Measurements from ENCODE around the gene RIPK4. TPM values are rescaled to one million over a fixed set of nuclear protein-coding genes. Genes with fewer than 3 reads are reported as not detected.

RIPK4 gene
- total RNA-seq, 1 experiment from 2014 or later: 252 TPM

- POLR2A ChIA-PET (ENCODE audit: unreplicated experiment): interaction anchor here (0.5 to 1.4 kb wide), 5 partner anchors 10 to 73 kb away, joined by 3 to 6 read pairs (median 3); no protein-coding TSS in a partner anchor
- peaks cover 97% of the 10 kb centered on the region for H3K36me3 ChIP-seq (ENCODE audit: low read depth, low read length)
- peaks cover 100% of the 10 kb centered on the region for H4K20me1 ChIP-seq (ENCODE audit: low read length)
- H3K27me3 ChIP-seq (ENCODE audit: low read length): no peaks in the 10 kb centered on the region
- DNase-seq (peak; percentile 41), ATAC-seq (peak; percentile 16)
- no peaks in the 10 kb centered on the region for H3K9me3 ChIP-seq (ENCODE audit: low read length)
- peak overlapping the region; percentile 13 for H3K4me2 ChIP-seq (ENCODE audit: low read length)
- peaks cover 100% of the 10 kb centered on the region for H3K79me2 ChIP-seq (ENCODE audit: low read length)
- peak overlapping the region; percentile 53 for H3K27ac ChIP-seq (ENCODE audit: low read length)
- no peaks in the 10 kb centered on the region for H3K9me2 ChIP-seq (replicated peaks; ENCODE audit: low read length)
- CTCF ChIA-PET: interaction anchor here (0.9 to 1.1 kb wide), 3 partner anchors 17 to 139 kb away, joined by 3 to 4 read pairs (median 3); no protein-coding TSS in a partner anchor
- intact Hi-C loops (cut with micrococcal nuclease): no loop called here
- TF ChIP-seq EZH2phosphoT487 (IDR thresholded peaks at IDR 0.05; ENCODE audit: borderline replicate concordance, low read length) (no peak), CTCF (conservative IDR thresholded peaks at IDR 0.05; ENCODE audit: low read depth, low read length) (no peak), EZH2 (IDR thresholded peaks at IDR 0.05; ENCODE audit: low read length, unreplicated experiment) (no peak)
- H2AFZ ChIP-seq (ENCODE audit: low read length): no peak overlapping the region
- H3K4me1 ChIP-seq (ENCODE audit: insufficient read depth, low read length): peaks cover 63% of the 10 kb centered on the region
- H3F3A ChIP-seq (ENCODE audit: low read length, unreplicated experiment): peaks cover 4% of the 10 kb centered on the region
- BruUV-seq (replicated peaks): no TSS peak
- H3K4me3 ChIP-seq (ENCODE audit: low read length): no peak overlapping the region
- no peak overlapping the region for H3K9ac ChIP-seq (ENCODE audit: low read length)
Measured at GRCh38 chr21:41751611-41752011, 15.2 kb downstream of the RIPK4 start.

- POLR2A ChIA-PET (ENCODE audit: unreplicated experiment): no interaction called here
- H3K4me2 ChIP-seq (ENCODE audit: low read length): no peak overlapping the region
- DNase-seq: no peak
- H3K27ac ChIP-seq (ENCODE audit: low read length): no peak overlapping the region
- H3K4me3 ChIP-seq (ENCODE audit: low read length): no peak overlapping the region
- intact Hi-C loops (cut with micrococcal nuclease): no loop called here
- CTCF ChIA-PET: no interaction called here
- TF ChIP-seq EZH2phosphoT487 (IDR thresholded peaks at IDR 0.05; ENCODE audit: borderline replicate concordance, low read length) (no peak), EZH2 (IDR thresholded peaks at IDR 0.05; ENCODE audit: low read length, unreplicated experiment) (no peak), CTCF (conservative IDR thresholded peaks at IDR 0.05; ENCODE audit: low read depth, low read length) (no peak)
- BruUV-seq (replicated peaks): no TSS peak
- no peaks in the 10 kb centered on the region for H3K27me3 ChIP-seq (ENCODE audit: low read length)
- no peak overlapping the region for H2AFZ ChIP-seq (ENCODE audit: low read length)
- no peak overlapping the region for H3K9ac ChIP-seq (ENCODE audit: low read length)
- H3K36me3 ChIP-seq (ENCODE audit: low read depth, low read length): peaks cover 97% of the 10 kb centered on the region
- H4K20me1 ChIP-seq (ENCODE audit: low read length): peaks cover 96% of the 10 kb centered on the region
- H3K79me2 ChIP-seq (ENCODE audit: low read length): peaks cover 100% of the 10 kb centered on the region
- ATAC-seq: no peak
- H3F3A ChIP-seq (ENCODE audit: low read length, unreplicated experiment): peaks cover 4% of the 10 kb centered on the region
- peaks cover 54% of the 10 kb centered on the region for H3K4me1 ChIP-seq (ENCODE audit: insufficient read depth, low read length)
- no peaks in the 10 kb centered on the region for H3K9me2 ChIP-seq (replicated peaks; ENCODE audit: low read length)
- H3K9me3 ChIP-seq (ENCODE audit: low read length): no peaks in the 10 kb centered on the region
Measured at GRCh38 chr21:41750532-41751151, 16.2 kb downstream of the RIPK4 start.

GRCh38 chr21:41750051-41750450 lies 16.8 kb downstream of the RIPK4 start:
- Histone ChIP-seq H3K9me2 (replicated peaks; ENCODE audit: low read length) (no peaks in the 10 kb centered on the region), H3K4me2 (ENCODE audit: low read length) (no peak overlapping the region), H3K36me3 (ENCODE audit: low read depth, low read length) (peaks cover 97% of the 10 kb centered on the region), H3K4me3 (ENCODE audit: low read length) (no peak overlapping the region), H2AFZ (ENCODE audit: low read length) (no peak overlapping the region), H4K20me1 (ENCODE audit: low read length) (peaks cover 96% of the 10 kb centered on the region), H3K27ac (ENCODE audit: low read length) (no peak overlapping the region), H3K9ac (ENCODE audit: low read length) (no peak overlapping the region), H3F3A (ENCODE audit: low read length, unreplicated experiment) (peaks cover 7% of the 10 kb centered on the region), H3K4me1 (ENCODE audit: insufficient read depth, low read length) (peaks cover 48% of the 10 kb centered on the region), H3K27me3 (ENCODE audit: low read length) (no peaks in the 10 kb centered on the region), H3K79me2 (ENCODE audit: low read length) (peaks cover 100% of the 10 kb centered on the region), H3K9me3 (ENCODE audit: low read length) (no peaks in the 10 kb centered on the region)
- TF ChIP-seq EZH2 (IDR thresholded peaks at IDR 0.05; ENCODE audit: low read length, unreplicated experiment) (no peak), EZH2phosphoT487 (IDR thresholded peaks at IDR 0.05; ENCODE audit: borderline replicate concordance, low read length) (no peak), CTCF (conservative IDR thresholded peaks at IDR 0.05; ENCODE audit: low read depth, low read length) (no peak)
- CTCF ChIA-PET: interaction anchor here (0.7 kb wide), 1 partner anchor 133 kb away, joined by 16 read pairs; no protein-coding TSS in a partner anchor
- POLR2A ChIA-PET (ENCODE audit: unreplicated experiment): no interaction called here
- DNase-seq: peak; percentile 50
- no TSS peak for BruUV-seq (replicated peaks)
- intact Hi-C loops (cut with micrococcal nuclease): no loop called here
- ATAC-seq: no peak
